ENCODE results near the gene SUMO3. TPM values are rescaled to one million over a fixed set of nuclear protein-coding genes. Genes with fewer than 3 reads are reported as not detected.

Gene SUMO3
- total and polyA plus RNA-seq, 10 of the 15 experiments (the other 5 are each of a cell fraction or from before 2014, with no cell fraction given), result 14.3 to 164 (median 89.9) TPM

DNA sequence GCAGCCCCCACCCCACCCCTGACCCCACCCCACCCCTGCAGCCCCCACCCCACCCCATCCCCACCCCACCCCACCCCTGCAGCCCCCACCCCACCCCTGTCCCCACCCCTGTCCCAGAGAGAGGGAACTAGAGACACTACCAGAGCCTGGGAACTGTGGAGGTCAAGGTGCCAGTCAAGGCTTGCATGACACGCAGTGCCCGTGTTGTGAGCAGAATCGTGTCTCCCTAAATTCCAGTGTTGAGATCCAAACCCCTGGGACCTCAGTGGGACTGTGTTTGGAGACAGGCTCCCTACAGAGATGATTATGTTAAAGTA lies 18.4 kb upstream of the SUMO3 start:
- POLR2A ChIA-PET, result no interaction called here
- RAD21 ChIA-PET (ENCODE audit: unreplicated experiment), result no interaction called here
- intact Hi-C loops (cut with micrococcal nuclease; ENCODE audit: unreplicated experiment), result no loop called here
- Histone ChIP-seq H3K36me3 (ENCODE audit: control insufficient read depth in 2 of 2, insufficient read depth in 2 of 2, low read length in 1 of 2) (no peaks in the 10 kb centered on the region), H3K4me1 (ENCODE audit: control insufficient read depth, insufficient read depth, low read length) (no peaks in the 10 kb centered on the region), H3K9me3 (replicated peaks; ENCODE audit: control insufficient read depth, insufficient read depth, low read length) (no peaks in the 10 kb centered on the region), H3K4me3 (no peak overlapping the region), H3K9ac (ENCODE audit: control insufficient read depth, insufficient read depth, low read length) (no peak overlapping the region), H3K27me3 (replicated peaks in 1 of 2; ENCODE audit: control insufficient read depth in 2 of 2, insufficient read depth in 2 of 2, low read length in 1 of 2) (no peaks in the 10 kb centered on the region), H3K27ac (ENCODE audit: control insufficient read depth, insufficient read depth) (no peak overlapping the region), H4K20me1 (ENCODE audit: control insufficient read depth, insufficient read depth) (no peaks in the 10 kb centered on the region), H3K4me2 (ENCODE audit: control insufficient read depth, insufficient read depth) (no peak overlapping the region), H2AFZ (ENCODE audit: control insufficient read depth, low read depth, low read length) (no peak overlapping the region), H3K79me2 (ENCODE audit: control insufficient read depth, insufficient read depth, low read length) (no peaks in the 10 kb centered on the region)
- CTCF ChIA-PET, result no interaction called here
- in situ Hi-C loops (cut with MboI), result no loop called here
- FAIRE-seq (no peak), DNase-seq (ENCODE audit: low read depth, low spot score) (no peak), ATAC-seq (no peak)
- no peak for TF ChIP-seq ZNF622 (IDR thresholded peaks at IDR 0.05)
- TF ChIP-seq ATF7 (IDR thresholded peaks at IDR 0.05; ENCODE audit: low read depth), result no peak
- TF ChIP-seq BACH1 (IDR thresholded peaks at IDR 0.05; ENCODE audit: borderline replicate concordance), result no peak
- TF ChIP-seq NBN (IDR thresholded peaks at IDR 0.05), result no peak
- TF ChIP-seq, protein P1, sequence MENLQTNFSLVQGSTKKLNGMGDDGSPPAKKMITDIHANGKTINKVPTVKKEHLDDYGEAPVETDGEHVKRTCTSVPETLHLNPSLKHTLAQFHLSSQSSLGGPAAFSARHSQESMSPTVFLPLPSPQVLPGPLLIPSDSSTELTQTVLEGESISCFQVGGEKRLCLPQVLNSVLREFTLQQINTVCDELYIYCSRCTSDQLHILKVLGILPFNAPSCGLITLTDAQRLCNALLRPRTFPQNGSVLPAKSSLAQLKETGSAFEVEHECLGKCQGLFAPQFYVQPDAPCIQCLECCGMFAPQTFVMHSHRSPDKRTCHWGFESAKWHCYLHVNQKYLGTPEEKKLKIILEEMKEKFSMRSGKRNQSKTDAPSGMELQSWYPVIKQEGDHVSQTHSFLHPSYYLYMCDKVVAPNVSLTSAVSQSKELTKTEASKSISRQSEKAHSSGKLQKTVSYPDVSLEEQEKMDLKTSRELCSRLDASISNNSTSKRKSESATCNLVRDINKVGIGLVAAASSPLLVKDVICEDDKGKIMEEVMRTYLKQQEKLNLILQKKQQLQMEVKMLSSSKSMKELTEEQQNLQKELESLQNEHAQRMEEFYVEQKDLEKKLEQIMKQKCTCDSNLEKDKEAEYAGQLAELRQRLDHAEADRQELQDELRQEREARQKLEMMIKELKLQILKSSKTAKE (IDR thresholded peaks at IDR 0.05; ENCODE audit: low read depth, poor library complexity, severe bottlenecking), result no peak
- TF ChIP-seq, protein P2, sequence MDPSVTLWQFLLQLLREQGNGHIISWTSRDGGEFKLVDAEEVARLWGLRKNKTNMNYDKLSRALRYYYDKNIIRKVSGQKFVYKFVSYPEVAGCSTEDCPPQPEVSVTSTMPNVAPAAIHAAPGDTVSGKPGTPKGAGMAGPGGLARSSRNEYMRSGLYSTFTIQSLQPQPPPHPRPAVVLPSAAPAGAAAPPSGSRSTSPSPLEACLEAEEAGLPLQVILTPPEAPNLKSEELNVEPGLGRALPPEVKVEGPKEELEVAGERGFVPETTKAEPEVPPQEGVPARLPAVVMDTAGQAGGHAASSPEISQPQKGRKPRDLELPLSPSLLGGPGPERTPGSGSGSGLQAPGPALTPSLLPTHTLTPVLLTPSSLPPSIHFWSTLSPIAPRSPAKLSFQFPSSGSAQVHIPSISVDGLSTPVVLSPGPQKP (IDR thresholded peaks at IDR 0.05; ENCODE audit: low read depth, low read length), result no peak
- TF ChIP-seq, protein P3, sequence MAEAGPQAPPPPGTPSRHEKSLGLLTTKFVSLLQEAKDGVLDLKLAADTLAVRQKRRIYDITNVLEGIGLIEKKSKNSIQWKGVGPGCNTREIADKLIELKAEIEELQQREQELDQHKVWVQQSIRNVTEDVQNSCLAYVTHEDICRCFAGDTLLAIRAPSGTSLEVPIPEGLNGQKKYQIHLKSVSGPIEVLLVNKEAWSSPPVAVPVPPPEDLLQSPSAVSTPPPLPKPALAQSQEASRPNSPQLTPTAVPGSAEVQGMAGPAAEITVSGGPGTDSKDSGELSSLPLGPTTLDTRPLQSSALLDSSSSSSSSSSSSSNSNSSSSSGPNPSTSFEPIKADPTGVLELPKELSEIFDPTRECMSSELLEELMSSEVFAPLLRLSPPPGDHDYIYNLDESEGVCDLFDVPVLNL (IDR thresholded peaks at IDR 0.05; ENCODE audit: low read depth, low read length), result no peak
- SMC1A ChIA-PET (ENCODE audit: uncharacterized antibody, unreplicated experiment), result no interaction called here
- no TSS peak for BruUV-seq (replicated peaks)
- 66% methylated on average over 3 of the region's 3 CpGs for WGBS (ENCODE audit: insufficient coverage, insufficient replicate concordance, low lambda C conversion rate, missing lambda C conversion rate)
